Stimulated activated CD4-positive, alpha-beta T cell treated with anti-CD3 and anti-CD28 coated beads, Interleukin-15, amount 100 ng/mL, for 1 hour (primary cell): ENCODE measurements around the gene ROCK1.
"Not testable (repeated sequence)": the region's sequence is repeated elsewhere in the genome, so short reads cannot be mapped to it uniquely, and the experiment has no call there.

Experiments
- DNase-seq, 2 donors: peaks; one replicate each; pipeline ENCODE4 v3.0.0-alpha.2; 2020; ENCODE audit warnings: low read depth in 1 of 2, low spot score in 1 of 2

Gene ROCK1

DNA sequence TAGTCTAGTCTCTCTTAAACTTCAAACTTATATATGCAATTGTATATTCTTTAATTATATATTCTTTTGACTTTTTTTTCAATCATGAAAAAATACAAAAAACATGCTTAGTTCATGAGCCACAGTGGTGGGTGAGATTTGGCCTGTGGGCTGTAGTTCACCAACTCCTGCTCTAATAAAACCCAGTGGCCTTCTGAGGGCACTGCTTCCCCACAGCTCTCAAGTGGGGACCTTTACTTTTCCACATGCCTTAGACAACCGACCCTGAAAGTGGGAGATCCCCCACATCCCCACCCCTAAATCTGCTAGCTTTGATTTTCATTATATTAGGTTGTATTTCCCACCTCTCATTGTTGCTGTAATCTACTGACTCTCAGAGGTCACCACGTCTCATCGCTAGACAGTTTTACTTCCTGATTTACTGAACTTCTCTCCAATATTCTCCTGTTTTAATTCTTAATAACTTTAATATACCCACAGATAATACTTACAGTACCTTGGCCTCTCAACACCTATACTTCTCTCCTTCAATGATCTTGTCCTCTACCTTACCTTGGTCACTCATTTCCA is 57.3 kb downstream of the ROCK1 start:
- no peak for DNase-seq

DNA sequence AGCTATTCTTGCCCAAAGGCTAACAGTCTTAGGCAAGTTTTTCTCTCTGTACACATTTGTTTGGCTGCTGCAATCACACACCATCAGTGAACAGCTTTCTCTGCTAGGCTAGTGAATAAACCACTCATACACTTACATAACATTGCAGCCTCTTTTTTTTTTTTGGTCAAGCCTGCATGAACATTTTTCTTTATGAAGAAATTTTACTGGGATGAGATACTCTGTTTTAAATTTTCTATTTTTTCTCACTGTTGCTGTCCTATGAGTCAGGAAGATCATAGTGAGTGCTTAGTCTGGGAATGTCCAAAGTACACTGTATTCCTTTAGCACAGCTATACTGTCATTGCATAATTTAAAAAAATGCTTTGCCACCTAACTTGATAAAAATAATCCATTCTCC is 58.5 kb downstream of the ROCK1 start:
- no peak for DNase-seq

DNA sequence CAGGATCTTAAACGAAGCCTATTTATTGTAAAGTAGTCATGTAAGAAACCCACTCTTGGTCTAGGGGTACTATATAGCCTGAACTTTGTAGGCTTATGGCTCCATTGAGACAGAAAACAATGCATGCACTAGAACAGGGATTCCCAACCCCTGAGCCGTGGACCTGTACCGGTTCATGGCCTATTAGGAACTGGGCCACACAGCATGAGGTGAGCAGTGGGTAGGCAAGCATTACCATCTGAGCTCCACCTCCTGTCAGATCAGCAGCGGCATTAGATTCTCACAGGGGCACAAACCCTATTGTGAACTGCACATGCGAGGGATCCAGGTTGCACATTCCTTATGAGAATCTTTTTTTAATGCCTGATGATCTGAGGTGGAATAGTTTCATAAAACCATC is 59.2 kb downstream of the ROCK1 start:
- no peak for DNase-seq

DNA sequence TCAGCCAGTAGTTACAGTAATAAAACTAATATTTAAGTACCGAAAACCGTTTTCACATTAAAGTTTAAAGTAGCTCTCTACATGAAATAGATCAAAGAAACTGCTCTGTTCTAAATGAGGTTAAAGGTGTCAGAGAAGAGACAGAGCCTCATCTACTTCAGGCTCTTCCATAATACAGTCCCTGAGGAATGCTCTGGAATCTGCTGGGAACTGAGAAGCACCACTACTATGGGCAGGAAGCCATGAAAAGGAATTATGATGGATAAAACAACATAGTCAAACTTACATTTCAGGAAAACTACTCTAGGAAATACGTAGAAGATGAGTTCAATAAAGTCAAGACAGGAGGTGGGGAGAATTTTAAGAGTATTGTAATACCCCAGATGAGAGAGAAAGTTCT is 60.0 kb downstream of the ROCK1 start:
- no peak for DNase-seq

DNA sequence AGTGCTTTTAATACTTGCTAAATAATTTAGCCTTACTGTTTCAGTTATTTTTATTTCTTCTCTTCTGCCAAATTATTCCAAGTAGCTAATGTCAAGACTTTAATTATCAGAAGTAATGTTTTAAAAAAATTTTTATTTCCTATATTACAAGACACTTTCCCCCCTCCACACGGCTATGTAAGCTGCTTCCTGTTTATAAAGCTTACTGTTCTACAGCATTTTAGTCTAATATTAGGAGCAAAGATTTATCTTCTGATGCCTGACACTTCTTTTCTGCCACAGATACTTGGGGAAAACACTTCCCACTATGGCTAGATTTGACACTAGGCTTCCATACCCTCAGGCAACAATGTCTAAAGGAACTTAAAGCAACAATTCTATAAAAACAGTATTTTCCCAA is 62.3 kb downstream of the ROCK1 start:
- DNase-seq: no peak

DNA sequence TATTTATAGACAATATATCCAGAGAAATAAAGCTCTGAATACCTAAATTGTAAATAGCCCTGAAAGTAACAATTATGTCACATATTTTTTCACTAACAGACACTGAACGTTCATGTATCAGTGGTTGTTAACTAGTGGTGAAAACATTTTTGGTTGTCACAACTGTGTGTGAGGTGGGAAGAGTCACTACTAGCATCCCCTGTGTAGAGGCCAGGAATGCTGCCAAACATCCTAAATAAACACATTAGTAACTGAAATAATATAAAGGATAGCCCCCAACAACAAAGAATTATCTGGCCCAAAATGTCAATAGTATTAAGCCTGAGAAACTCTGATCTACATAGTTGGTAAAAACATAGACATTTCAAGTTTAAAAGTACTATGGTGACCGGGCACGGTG is 64.5 kb downstream of the ROCK1 start:
- no peak for DNase-seq

DNA sequence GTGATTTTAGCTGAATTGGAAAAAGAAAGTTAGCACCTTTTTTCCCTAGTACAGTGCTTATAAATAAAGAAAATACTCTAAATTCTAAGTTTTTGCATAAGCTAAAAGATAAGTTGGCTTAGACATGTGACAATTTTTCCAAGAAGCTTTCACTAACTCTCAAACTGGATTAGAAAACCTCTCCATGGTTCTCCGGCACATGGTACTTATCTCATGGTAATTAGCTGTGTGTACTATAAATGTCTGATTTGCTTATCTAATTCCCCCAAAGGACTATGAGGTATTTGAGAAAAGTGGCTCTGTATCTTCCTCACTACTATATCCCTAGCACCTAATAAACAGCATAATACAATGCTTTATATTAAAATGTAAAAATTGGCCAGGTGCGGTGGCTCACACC is 71.1 kb downstream of the ROCK1 start:
- DNase-seq: no peak

DNA sequence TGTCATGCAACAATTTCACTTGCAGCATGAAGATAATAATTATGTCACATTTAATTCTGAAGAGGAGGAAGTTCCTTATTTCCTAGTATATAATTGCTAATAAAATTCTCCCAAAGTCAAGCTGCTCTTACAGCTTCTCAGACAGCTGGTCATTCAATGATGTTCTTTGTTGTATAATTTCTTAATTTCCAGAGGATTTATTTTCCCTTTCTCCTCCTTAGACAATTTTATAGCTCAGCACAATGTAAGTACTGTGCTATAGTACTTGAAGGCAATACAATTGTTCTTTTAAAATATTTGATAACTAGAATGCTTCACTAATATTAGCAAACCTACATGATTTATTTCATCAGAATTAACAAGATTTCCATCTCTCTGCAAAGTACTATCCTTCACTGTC is 73.4 kb downstream of the ROCK1 start:
- no peak for DNase-seq

DNA sequence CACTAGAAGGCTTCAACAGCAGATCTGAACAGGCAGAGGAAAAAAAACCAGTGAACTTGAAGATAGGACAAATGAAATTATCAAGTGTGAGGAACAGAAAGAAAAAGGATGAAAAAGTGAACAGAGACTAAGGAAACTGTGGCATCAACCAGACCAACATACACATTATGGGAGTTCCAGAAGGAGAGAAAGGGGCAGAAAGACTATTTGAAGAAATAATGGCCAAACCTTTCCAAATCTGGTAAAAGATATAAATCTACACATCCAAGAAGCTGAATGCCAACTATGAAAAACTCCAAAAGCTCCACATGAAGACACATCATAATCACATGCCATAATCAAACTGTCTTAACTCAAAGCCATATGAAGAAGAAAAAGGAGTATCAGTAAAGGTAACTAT is 79.8 kb downstream of the ROCK1 start:
- DNase-seq: no peak

DNA sequence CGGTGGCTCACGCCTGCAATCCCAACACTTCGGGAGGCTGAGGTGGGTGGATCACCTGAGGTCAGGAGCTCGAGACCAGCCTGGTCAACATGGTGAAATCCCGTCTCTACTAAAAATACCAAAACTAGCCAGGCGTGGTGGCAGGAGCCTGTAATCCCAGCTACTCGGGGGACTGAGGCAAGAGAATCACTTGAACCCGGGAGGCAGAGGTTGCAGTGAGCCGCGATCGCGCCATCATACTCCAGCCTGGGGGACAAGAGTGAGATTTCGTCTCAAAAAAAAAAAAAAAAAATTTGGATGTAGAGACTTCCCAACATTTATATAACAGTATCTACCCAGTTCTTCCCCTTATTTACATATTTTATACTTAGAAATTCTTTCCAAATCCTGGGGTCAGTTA is 93.4 kb downstream of the ROCK1 start:
- not testable (repeated sequence) for DNase-seq

DNA sequence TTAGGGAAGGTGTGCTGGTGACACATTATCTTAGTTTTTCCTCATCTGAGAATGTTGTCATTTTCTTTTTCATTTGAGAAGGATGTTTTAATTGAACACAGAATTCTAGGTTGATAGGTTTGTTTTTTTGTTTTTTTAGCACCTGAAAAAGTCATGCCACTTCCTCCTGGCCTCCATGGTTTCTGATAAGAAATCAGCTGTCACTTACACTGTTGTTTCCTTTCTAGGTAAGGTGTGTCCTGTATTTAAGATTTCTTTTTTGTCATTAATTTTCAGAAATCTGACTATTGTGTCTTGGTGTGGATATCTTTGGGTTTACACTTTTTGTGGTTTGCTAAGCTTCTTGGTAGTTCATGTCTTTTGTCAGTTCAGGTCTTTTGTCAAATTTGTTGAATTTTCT is 99.3 kb downstream of the ROCK1 start:
- no peak for DNase-seq

DNA sequence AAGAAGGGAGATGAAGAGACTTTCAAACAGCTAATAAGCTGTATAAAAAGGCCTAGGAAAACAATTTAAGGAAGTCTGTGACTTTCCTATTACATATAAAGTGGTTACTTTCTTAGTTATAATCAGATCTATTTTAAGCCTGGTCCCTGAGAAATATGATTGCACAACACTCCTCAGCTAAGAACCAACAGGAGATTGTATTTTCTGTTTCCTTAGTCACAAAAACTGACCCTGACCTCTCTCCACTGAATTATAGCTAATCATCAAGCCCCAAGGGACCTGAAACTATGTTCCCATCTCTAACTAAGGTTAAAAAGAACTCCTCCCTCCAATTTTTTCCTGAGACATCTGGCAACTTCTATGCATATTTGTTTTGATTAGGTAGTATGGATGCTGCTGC is 106.9 kb downstream of the ROCK1 start:
- no peak for DNase-seq

DNA sequence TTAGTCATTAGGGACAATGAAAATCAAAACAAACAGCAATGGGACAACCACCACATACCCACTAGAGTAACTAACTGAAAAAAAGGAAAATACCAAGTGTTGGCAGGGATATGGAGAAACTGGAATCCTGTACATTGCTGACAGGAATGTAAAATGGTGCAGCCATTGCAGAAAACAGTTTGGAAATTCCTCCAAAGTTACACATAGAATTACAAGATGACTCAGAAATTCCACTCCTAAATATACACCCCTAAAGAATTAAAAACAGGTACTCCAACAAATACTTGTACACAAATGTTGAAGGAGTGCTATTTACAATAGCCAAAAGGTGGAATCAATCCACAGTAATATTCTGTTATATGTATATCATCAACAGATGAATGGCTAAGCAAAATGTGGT is 110.9 kb downstream of the ROCK1 start:
- DNase-seq: no peak

DNA sequence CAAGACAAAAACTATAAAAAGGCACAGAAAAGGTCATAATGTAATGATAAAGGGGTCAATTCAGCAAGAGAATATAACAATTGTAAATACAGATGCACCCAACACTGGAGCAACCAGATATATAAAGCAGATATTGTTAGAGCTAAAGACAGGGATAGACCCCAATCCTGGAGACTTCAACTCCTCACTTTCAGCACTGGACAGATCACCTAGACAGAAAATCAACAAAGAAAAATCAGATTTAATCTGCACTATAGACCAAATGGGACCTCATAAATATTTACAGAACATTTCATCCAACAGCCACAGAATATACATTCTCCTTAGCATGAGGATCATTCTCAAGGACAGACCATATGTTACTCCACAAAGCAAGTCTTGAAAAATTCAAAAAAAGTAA is 114.2 kb downstream of the ROCK1 start:
- DNase-seq: no peak

DNA sequence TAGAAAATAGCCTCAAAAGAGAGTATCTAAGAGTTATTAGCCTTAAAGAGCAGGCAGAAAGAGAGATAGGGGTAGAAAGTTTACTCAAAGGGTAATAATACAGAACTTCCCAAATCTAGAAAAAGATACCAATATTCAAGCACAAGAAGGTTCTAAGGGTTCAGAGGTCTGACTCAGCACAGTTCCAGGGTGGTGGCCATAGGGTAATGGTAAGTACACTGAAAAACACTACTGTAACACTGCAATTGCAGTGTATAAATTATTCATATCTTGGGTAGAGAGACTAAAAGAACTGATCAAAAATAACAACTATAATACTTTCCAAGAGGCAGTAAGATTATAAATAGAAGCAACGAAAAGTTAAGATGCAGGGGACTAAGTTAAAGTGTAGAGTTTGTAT is 115.2 kb downstream of the ROCK1 start:
- DNase-seq: no peak

DNA sequence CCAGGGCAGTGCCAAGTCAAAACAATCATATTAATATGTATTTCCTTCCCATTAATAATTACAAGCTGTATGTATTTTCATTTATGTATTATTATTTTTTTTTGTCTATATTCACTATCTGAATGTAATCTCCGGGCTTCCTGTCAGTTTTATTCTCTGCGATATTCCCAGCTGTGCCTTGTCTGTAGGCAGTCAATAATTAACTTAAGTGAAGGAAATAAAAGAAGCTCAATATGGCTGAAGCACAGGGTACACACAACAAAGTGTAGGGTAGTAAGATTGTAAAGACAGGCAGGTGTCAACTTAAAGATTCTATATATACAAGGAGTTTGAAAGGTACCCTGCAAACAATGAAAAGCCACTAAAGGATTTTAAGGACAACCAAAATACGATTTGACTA is 122.9 kb downstream of the ROCK1 start:
- no peak for DNase-seq

DNA sequence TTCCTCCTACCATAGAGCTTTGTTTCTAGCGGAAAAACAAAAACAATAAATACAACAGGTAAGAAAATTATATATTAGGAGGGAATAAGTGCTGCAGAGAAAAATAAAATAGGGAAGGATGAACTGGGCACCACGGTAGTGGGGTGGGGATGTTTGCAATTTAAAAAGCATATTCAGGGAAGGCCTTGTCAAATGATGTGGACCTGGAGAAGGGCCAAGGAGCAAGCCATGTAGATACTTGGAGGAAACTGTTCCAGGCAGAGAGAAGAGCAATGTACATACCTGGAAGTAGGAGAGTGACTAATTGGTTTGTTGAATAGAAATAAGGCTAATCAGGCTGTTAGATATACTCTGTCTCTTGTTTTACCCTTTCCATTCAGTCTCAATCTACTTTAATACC is 136.5 kb downstream of the ROCK1 start:
- DNase-seq: no peak

DNA sequence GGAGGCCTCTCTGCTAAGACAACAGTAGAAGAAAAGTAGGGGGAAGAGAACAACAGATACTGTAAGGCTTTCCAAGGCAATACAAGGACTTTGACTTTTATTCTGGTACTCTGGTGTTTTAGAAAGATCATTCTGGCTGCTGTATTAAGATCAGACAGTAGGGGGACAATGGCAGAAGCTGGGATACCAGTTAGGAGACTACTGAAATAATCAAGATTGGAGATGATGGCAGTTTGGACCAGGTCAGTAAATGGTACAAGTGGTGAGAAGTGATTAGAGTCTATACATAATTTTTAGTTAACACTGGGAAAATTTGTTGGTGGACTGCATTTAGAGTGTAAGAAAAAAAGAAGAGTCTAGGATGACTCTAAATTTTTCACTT is 139.7 kb downstream of the ROCK1 start:
- no peak for DNase-seq

DNA sequence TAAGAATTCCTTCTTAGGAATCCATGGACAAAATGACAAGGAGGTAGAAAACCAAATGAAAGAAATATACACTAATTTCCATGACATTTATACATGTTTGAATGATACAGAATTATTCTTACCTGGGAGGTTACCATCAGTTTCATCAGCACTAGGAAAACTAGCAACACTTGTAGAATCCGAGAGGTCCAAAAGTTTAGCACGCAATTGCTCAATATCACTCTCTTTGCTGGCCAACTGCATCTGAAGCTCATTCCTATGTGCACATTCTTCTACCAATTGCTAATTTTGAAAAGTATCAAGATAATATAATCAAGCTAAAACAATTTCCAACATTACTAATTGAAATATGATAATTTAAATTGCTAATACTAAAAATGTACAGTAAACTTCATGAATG is 144.8 kb downstream of the ROCK1 start:
- DNase-seq: no peak

DNA sequence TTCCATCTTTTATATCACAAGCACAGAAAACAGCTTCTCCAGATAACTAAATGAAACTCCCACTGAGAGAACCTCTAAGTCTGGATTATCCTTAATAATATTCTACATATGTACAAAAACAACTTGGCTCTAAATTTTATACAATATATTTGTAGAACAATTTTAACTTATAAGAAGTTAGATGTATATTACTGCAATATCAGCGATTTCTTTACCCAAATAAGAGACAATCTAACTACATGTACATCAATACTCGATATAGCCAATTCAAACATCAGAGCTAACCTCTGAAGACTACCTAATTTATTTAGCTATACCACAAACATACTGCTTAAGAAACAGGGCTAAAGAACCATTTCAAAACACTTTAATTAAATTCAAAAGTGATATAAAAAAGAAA is 148.6 kb downstream of the ROCK1 start:
- DNase-seq: no peak

DNA sequence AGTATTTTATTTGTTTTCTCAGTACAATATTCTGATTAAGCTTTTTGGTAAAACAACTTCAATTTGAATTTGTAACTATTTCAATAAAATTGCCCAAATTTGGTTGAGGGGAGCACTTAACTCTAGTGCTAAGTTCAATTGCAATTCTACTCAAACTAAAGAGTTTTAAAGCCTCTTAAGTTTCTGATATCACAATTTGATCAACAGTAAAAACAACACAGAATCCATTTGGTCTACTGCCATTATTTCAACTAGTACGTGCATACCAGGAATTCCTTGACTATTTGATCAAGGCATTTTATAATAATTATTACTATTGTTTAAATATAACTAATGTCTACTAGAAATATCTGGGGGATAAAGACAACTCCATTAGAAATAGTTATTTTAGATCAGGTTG is 150.9 kb downstream of the ROCK1 start:
- no peak for DNase-seq

DNA sequence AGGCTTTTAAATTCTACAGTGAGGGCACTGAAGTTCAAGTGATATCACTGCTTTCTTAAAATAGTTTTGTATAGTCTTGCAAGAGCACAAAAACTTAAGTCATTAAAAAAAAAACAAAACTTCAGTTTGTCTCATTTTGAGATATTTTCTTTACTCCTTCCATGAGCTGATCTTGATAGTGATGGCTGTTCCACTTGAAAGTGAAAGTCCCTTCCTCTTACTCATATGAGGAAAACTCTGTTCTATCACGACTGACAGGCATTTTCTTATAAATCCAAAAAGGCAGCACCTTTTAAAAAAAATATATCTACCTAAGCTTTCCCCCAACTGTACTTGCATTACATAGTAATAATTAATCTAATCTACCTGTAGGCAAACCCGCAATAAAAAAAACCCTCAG is 160.8 kb downstream of the ROCK1 start:
- DNase-seq: not testable (repeated sequence)
